GM21360 (cell line): ENCODE results near the gene CT45A10.
"Not testable (repeated sequence)": the region's sequence is repeated elsewhere in the genome, so short reads cannot be mapped to it uniquely, and the experiment has no call there.

ENCODE experiments used
- ATAC-seq: cut with Tn5 transposase; IDR thresholded peaks from one replicate; pipeline ENCODE4 v1.9.1; 2021; ENCODE audit warnings: mild to moderate bottlenecking, moderate library complexity; ENCODE audit not compliant: unreplicated experiment

Gene CT45A10

GRCh38 chrX:135893294-135893817, at the start of gene CT45A10, which contains the start of gene SAGE1:
Gene CT45A10 (minus strand): TSS chrX:135893444. CDS start chrX:135885344, 8,100 bp downstream.
Gene SAGE1 (plus strand): TSS chrX:135893716. CDS start chrX:135896243, 2,527 bp downstream.
- ATAC-seq: no peak

- ATAC-seq: no peak
These were observed 38.6 kb upstream of the CT45A10 start for GRCh38 chrX:135931644-135932487.

GRCh38 chrX:135927897-135928296, 34.7 kb upstream of the CT45A10 start:
- no peak for ATAC-seq

- no peak for ATAC-seq
These were observed 30.1 kb upstream of the CT45A10 start for GRCh38 chrX:135923353-135923752.

GRCh38 chrX:135920516-135920915, 27.3 kb upstream of the CT45A10 start:
- not testable (repeated sequence) for ATAC-seq

- no peak for ATAC-seq
These were observed 21.2 kb upstream of the CT45A10 start for GRCh38 chrX:135914404-135914803.

GRCh38 chrX:135910251-135910650, 17.0 kb upstream of the CT45A10 start:
- ATAC-seq: no peak

GRCh38 chrX:135892781-135893180, 463 bp downstream of the CT45A10 start:
- ATAC-seq: no peak

GRCh38 chrX:135890087-135890585, 3.1 kb downstream of the CT45A10 start:
- ATAC-seq: no peak

- not testable (repeated sequence) for ATAC-seq
These were observed 4.3 kb downstream of the CT45A10 start for GRCh38 chrX:135888976-135889375.

GRCh38 chrX:135888230-135888629, 5.0 kb downstream of the CT45A10 start:
- ATAC-seq: not testable (repeated sequence)

GRCh38 chrX:135882741-135883140, 10.5 kb downstream of the CT45A10 start:
- ATAC-seq: not testable (repeated sequence)

- ATAC-seq: not testable (repeated sequence)
These were observed 21.5 kb downstream of the CT45A10 start, which contains the start of gene CT45A9 for GRCh38 chrX:135871712-135872111. Gene CT45A9 (minus strand): TSS chrX:135871812. CDS start chrX:135868061, 3,751 bp downstream.

GRCh38 chrX:135854438-135854837, 38.8 kb downstream of the CT45A10 start, which contains the start of gene CT45A8:
Gene CT45A8 (minus strand): TSS chrX:135854538. CDS start chrX:135850783, 3,755 bp downstream.
- not testable (repeated sequence) for ATAC-seq

- not testable (repeated sequence) for ATAC-seq
These were observed 56.1 kb downstream of the CT45A10 start, which contains the start of gene CT45A7 for GRCh38 chrX:135837180-135837579. Gene CT45A7 (minus strand): TSS chrX:135837280. CDS start chrX:135833533, 3,747 bp downstream.
